Stimulated activated CD4-positive, alpha-beta T cell treated with anti-CD3 and anti-CD28 coated beads, Interleukin-2, amount 100 ng/mL, for 4 hours (primary cell): Measurements from ENCODE around the gene C20orf202.

Experiments
- DNase-seq: peaks from one replicate; pipeline ENCODE4 v3.0.0-alpha.2; 2020; ENCODE audit warnings: low read depth

The C20orf202 gene

GRCh38 chr20:1184638-1185315, 18.5 kb upstream of the C20orf202 start, which contains the start of gene TMEM74B:
TMEM74B (minus strand) TSS chr20:1184981; CDS start chr20:1183801, 1,180 bp downstream.
- no peak for DNase-seq

GRCh38 chr20:1185316-1185741, 17.9 kb upstream of the C20orf202 start:
- DNase-seq: no peak

GRCh38 chr20:1185790-1186334, 17.4 kb upstream of the C20orf202 start:
- DNase-seq: no peak

GRCh38 chr20:1186367-1186991, 16.8 kb upstream of the C20orf202 start:
- no peak for DNase-seq

- DNase-seq: no peak
Measured at GRCh38 chr20:1187605-1188171, 15.6 kb upstream of the C20orf202 start.

- no peak for DNase-seq
Measured at GRCh38 chr20:1188347-1188746, 14.9 kb upstream of the C20orf202 start.

- no peak for DNase-seq
Measured at GRCh38 chr20:1189827-1190226, 13.4 kb upstream of the C20orf202 start.

GRCh38 chr20:1190847-1191246, 12.4 kb upstream of the C20orf202 start:
- no peak for DNase-seq

GRCh38 chr20:1191299-1191698, 12.0 kb upstream of the C20orf202 start:
- no peak for DNase-seq

GRCh38 chr20:1195226-1195625, 8.0 kb upstream of the C20orf202 start:
- DNase-seq: no peak

GRCh38 chr20:1196634-1197033, 6.6 kb upstream of the C20orf202 start:
- DNase-seq: no peak

GRCh38 chr20:1197801-1198200, 5.5 kb upstream of the C20orf202 start:
- no peak for DNase-seq

GRCh38 chr20:1198751-1199150, 4.5 kb upstream of the C20orf202 start:
- DNase-seq: no peak

- no peak for DNase-seq
Measured at GRCh38 chr20:1199212-1199873, 3.9 kb upstream of the C20orf202 start.

GRCh38 chr20:1199964-1200363, 3.3 kb upstream of the C20orf202 start:
- no peak for DNase-seq

- DNase-seq: no peak
Measured at GRCh38 chr20:1203630-1204029, 376 bp downstream of the C20orf202 start.

- DNase-seq: no peak
Measured at GRCh38 chr20:1204113-1204512, 859 bp downstream of the C20orf202 start.

- no peak for DNase-seq
Measured at GRCh38 chr20:1204576-1204975, 1.3 kb downstream of the C20orf202 start.

GRCh38 chr20:1205802-1206201, 2.5 kb downstream of the C20orf202 start:
- no peak for DNase-seq

GRCh38 chr20:1206366-1207148, 3.3 kb downstream of the C20orf202 start:
- no peak for DNase-seq

GRCh38 chr20:1207293-1207878, 4.1 kb downstream of the C20orf202 start:
- DNase-seq: no peak
